Left lung (tissue), 10 donors: ENCODE data around the gene IBSP. TPM values are rescaled to one million over a fixed set of nuclear protein-coding genes. Genes with fewer than 3 reads are reported as not detected.

Experiments
- ATAC-seq: fragments of 200-7000 bp; cut with Tn5 transposase; one replicate; pipeline ENCODE4 v1.9.1; 2020; ENCODE audit warnings: moderate library complexity
- DNase-seq, 4 donors: peaks; one replicate each; pipeline ENCODE4 v3.0.0-alpha.2; 2013 to 2020
- H3K27ac ChIP-seq, 2 donors: fragments of 200-600 bp; sonication (generic) in 1 of 2; one replicate each; pipeline versions ENCODE4 v1.5.0 to v1.8.0; 2020 to 2021
- H3K27me3 ChIP-seq, 2 donors: fragments of 200-600 bp; sonication (generic) in 1 of 2; one replicate each; pipeline versions ENCODE4 v1.5.0 to v1.8.0; 2020 to 2021
- H3K36me3 ChIP-seq, 2 donors: fragments of 200-600 bp; sonication (generic) in 1 of 2; one replicate each; pipeline versions ENCODE4 v1.5.0 to v1.8.0; 2020 to 2021
- H3K4me1 ChIP-seq, 2 donors: fragments of 200-600 bp; one replicate each; pipeline ENCODE4 v1.8.0; 2021
- H3K4me3 ChIP-seq, 2 donors: fragments of 200-600 bp; sonication (generic) in 1 of 2; one replicate each; pipeline versions ENCODE4 v1.5.0 to v1.8.0; 2020 to 2021; ENCODE audit warnings: mild to moderate bottlenecking in 1 of 2
- H3K9me3 ChIP-seq, 2 donors: fragments of 200-600 bp; sonication (generic) in 1 of 2; one replicate each; pipeline versions ENCODE4 v1.5.0 to v1.8.0; 2020 to 2021
- CTCF ChIP-seq, 2 donors: fragments of 200-600 bp; sonication (generic) in 1 of 2; IDR thresholded peaks; one replicate each; pipeline versions ENCODE4 v1.5.0 to v1.8.0; 2021; ENCODE audit warnings: antibody characterized with exemption in 2 of 2
- intact Hi-C, 2 donors: fragments of 100-400 bp; cut with DNase I; formaldehyde crosslinking; loops; one replicate each; pipeline versions ENCODE4 v1.11.2 to v1.14.2; 2022
- polyA plus RNA-seq, 6 donors: library from polyadenylated mRNA; unstranded; fragments of 120-200 nt; gene quantifications; one replicate each; pipeline ENCODE4 v1.2.1, GENCODE V29; 2013; ENCODE audit not compliant: insufficient read length in 6 of 6
- total RNA-seq, 2 donors: library from RNA; stranded (reverse); fragmentation: NEBNext Ultra II Directional; extraction: Animal tissue kit (Norgen Biotek cat#: 25700); gene quantifications; one replicate each; pipeline ENCODE4 v1.2.1, GENCODE V29; 2021
- donor health status: DM: no; HTN: yes; CAD: no.
- donor health status: DM: no; HTN: no; CAD: no.

Gene IBSP
- total and polyA plus RNA-seq, 8 donors = 0.11 to 0.41 (median 0.17) TPM; not detected in 3

- DNase-seq (no peak), ATAC-seq (no peak)
- intact Hi-C loops = no loop called here
- no peak for TF ChIP-seq CTCF (IDR thresholded peaks at IDR 0.05)
- no peak overlapping the region for H3K27ac ChIP-seq
- no peak overlapping the region for H3K4me3 ChIP-seq
- H3K4me1 ChIP-seq = no peaks in the 10 kb centered on the region
- H3K27me3 ChIP-seq = no peaks in the 10 kb centered on the region
- no peaks in the 10 kb centered on the region for H3K36me3 ChIP-seq
- no peaks in the 10 kb centered on the region for H3K9me3 ChIP-seq
Measured at GRCh38 chr4:87783781-87784180, 15.6 kb upstream of the IBSP start.

- Histone ChIP-seq H3K36me3 (no peaks in the 10 kb centered on the region), H3K4me1 (no peaks in the 10 kb centered on the region), H3K27me3 (no peaks in the 10 kb centered on the region), H3K27ac (no peak overlapping the region), H3K9me3 (no peaks in the 10 kb centered on the region), H3K4me3 (no peak overlapping the region)
- TF ChIP-seq CTCF (IDR thresholded peaks at IDR 0.05) = no peak
- intact Hi-C loops = no loop called here
- ATAC-seq = no peak
- peak in 1 of 4 donors; percentile 60 for DNase-seq
Measured at GRCh38 chr4:87785731-87786509, 13.4 kb upstream of the IBSP start.

DNA sequence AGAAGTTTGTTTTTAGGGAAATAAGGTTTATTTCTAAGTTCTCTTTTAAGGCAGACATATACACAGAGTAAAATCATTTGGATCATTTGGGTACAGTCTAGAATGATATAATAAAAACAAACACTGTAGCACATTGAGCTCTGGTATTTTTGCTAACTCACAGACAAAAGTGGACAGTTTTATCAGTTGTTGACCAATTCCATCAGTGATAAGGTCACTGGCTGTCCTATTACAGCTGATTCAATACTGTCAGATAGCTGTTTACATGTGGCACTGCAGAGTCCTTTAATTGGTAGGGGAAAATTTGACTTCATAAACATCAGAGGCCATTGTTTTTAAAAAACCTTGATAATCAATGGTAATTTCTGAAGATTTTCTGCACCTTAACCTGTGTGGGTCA lies 3.5 kb downstream of the IBSP start:
- no peaks in the 10 kb centered on the region for H3K36me3 ChIP-seq
- DNase-seq (no peak), ATAC-seq (no peak)
- intact Hi-C loops = no loop called here
- no peak overlapping the region for H3K4me3 ChIP-seq
- H3K9me3 ChIP-seq = no peaks in the 10 kb centered on the region
- no peak for TF ChIP-seq CTCF (IDR thresholded peaks at IDR 0.05)
- H3K27ac ChIP-seq = no peak overlapping the region
- H3K4me1 ChIP-seq = no peaks in the 10 kb centered on the region
- no peaks in the 10 kb centered on the region for H3K27me3 ChIP-seq

DNA sequence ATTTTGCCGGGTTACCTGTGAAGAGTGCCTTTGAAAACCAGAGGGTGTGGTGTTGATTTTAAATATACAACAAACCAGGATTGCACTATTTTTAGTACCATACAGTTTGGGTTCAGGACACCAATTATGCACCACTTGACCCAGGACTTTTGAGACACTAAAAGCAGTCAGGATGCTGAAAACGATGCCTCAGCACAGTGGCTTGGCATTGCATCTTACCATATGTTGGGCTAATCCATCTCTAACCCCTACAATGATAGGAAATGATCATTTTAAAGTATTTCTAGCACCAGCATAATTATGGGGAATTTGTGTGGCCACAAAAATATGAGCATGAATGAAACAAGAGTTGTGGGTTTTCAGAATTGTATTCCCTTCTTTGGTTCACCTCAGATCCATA lies 4.1 kb downstream of the IBSP start:
- no peaks in the 10 kb centered on the region for H3K9me3 ChIP-seq
- no peak for DNase-seq
- no peak overlapping the region for H3K27ac ChIP-seq
- no peak for TF ChIP-seq CTCF (IDR thresholded peaks at IDR 0.05)
- no peak for ATAC-seq
- H3K27me3 ChIP-seq = no peaks in the 10 kb centered on the region
- H3K36me3 ChIP-seq = no peaks in the 10 kb centered on the region
- intact Hi-C loops = no loop called here
- H3K4me3 ChIP-seq = no peak overlapping the region
- H3K4me1 ChIP-seq = no peaks in the 10 kb centered on the region

DNA sequence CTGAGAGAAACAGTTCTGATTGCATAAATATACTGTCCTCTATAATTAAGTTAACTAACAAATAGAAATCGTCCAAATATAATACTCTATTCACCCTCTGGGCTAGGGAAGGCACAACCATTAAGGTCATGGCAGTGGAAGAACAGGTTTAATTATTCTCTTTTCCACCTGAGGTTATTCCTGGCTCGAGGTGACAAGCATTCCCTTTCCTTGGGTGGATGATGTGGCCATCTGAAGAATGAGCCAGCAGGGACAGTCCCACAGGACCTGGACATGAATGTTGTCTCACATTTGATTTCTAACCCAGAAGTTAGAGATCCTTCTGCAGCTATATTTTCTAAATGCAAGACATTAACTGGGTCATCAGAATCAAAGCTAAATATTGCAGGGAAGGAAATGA lies 5.5 kb downstream of the IBSP start:
- H3K36me3 ChIP-seq = no peaks in the 10 kb centered on the region
- H3K4me3 ChIP-seq = no peak overlapping the region
- ATAC-seq (no peak), DNase-seq (no peak)
- TF ChIP-seq CTCF (IDR thresholded peaks at IDR 0.05) = no peak
- no peak overlapping the region for H3K27ac ChIP-seq
- H3K27me3 ChIP-seq = no peaks in the 10 kb centered on the region
- no peaks in the 10 kb centered on the region for H3K9me3 ChIP-seq
- no peaks in the 10 kb centered on the region for H3K4me1 ChIP-seq
- intact Hi-C loops = no loop called here
